IPS-20b (cell line): ENCODE data around the gene ARID3A.
A peak's percentile ranks its signal among the peaks of the same experiment; 100 is the strongest.
"Not testable (repeated sequence)": the region's sequence is repeated elsewhere in the genome, so short reads cannot be mapped to it uniquely, and the experiment has no call there.

ENCODE experiments used
- H3K27ac ChIP-seq: one replicate; pipeline ENCODE4 v1.5.1; 2013; ENCODE audit warnings: low read length
- H3K27me3 ChIP-seq: 2 replicates; pipeline ENCODE4 v1.6.1; 2013; ENCODE audit warnings: mild to moderate bottlenecking, low read length, inconsistent platforms; ENCODE audit not compliant: insufficient read depth
- H3K36me3 ChIP-seq: 2 replicates; pipeline ENCODE4 v1.6.1; 2013; ENCODE audit warnings: low read depth, mild to moderate bottlenecking, inconsistent platforms, low read length, moderate library complexity; ENCODE audit not compliant: insufficient read depth
- H3K4me1 ChIP-seq: 2 replicates; pipeline ENCODE4 v1.6.1; 2013; ENCODE audit warnings: mild to moderate bottlenecking, control low read depth, inconsistent platforms, low read length, moderate library complexity; ENCODE audit not compliant: insufficient read depth
- H3K4me3 ChIP-seq: 2 replicates; pipeline ENCODE4 v1.5.1; 2013; ENCODE audit warnings: mild to moderate bottlenecking, low read length, inconsistent platforms
- H3K9ac ChIP-seq: 2 replicates; pipeline ENCODE4 v1.6.1; 2013; ENCODE audit warnings: low read depth, mild to moderate bottlenecking, inconsistent platforms, low read length, moderate library complexity
- H3K9me3 ChIP-seq: 2 replicates; pipeline ENCODE4 v1.6.1; 2013; ENCODE audit warnings: mild to moderate bottlenecking, low read depth, low read length, inconsistent platforms; ENCODE audit not compliant: insufficient read depth

ARID3A gene

GRCh38 chr19:884420-885211 is 41.2 kb upstream of the ARID3A start:
- H3K36me3 ChIP-seq: peaks cover 64% of the 10 kb centered on the region
- H3K27ac ChIP-seq: no peak overlapping the region
- H3K9ac ChIP-seq: no peak overlapping the region

GRCh38 chr19:885536-886224 is 40.2 kb upstream of the ARID3A start:
- Histone ChIP-seq H3K36me3 (peaks cover 75% of the 10 kb centered on the region), H3K9me3 (no peaks in the 10 kb centered on the region), H3K4me1 (no peaks in the 10 kb centered on the region), H3K9ac (no peak overlapping the region), H3K27ac (no peak overlapping the region), H3K27me3 (no peaks in the 10 kb centered on the region), H3K4me3 (no peak overlapping the region)

More at GRCh38 chr19:884420-885211, 41.2 kb upstream of the ARID3A start:
- Histone ChIP-seq H3K9me3 (no peaks in the 10 kb centered on the region), H3K4me3 (no peak overlapping the region), H3K27me3 (no peaks in the 10 kb centered on the region), H3K4me1 (no peaks in the 10 kb centered on the region)

GRCh38 chr19:887072-887471 is 38.8 kb upstream of the ARID3A start:
- Histone ChIP-seq H3K9me3 (no peaks in the 10 kb centered on the region), H3K27me3 (no peaks in the 10 kb centered on the region), H3K36me3 (peaks cover 66% of the 10 kb centered on the region), H3K4me1 (no peaks in the 10 kb centered on the region), H3K9ac (no peak overlapping the region), H3K4me3 (no peak overlapping the region), H3K27ac (no peak overlapping the region)

GRCh38 chr19:887599-887998 is 38.2 kb upstream of the ARID3A start:
- Histone ChIP-seq H3K27ac (no peak overlapping the region), H3K36me3 (peaks cover 61% of the 10 kb centered on the region)

GRCh38 chr19:888581-889385 is 37.1 kb upstream of the ARID3A start:
- H3K9ac ChIP-seq: no peak overlapping the region
- H3K36me3 ChIP-seq: peaks cover 53% of the 10 kb centered on the region
- no peaks in the 10 kb centered on the region for H3K4me1 ChIP-seq
- H3K27me3 ChIP-seq: no peaks in the 10 kb centered on the region
- no peak overlapping the region for H3K4me3 ChIP-seq
- no peaks in the 10 kb centered on the region for H3K9me3 ChIP-seq
- no peak overlapping the region for H3K27ac ChIP-seq

More at GRCh38 chr19:887599-887998, 38.2 kb upstream of the ARID3A start:
- Histone ChIP-seq H3K27me3 (no peaks in the 10 kb centered on the region), H3K4me3 (no peak overlapping the region), H3K4me1 (no peaks in the 10 kb centered on the region), H3K9me3 (no peaks in the 10 kb centered on the region), H3K9ac (no peak overlapping the region)

GRCh38 chr19:889662-890295 is 36.1 kb upstream of the ARID3A start:
- no peaks in the 10 kb centered on the region for H3K27me3 ChIP-seq
- H3K9me3 ChIP-seq: no peaks in the 10 kb centered on the region
- H3K36me3 ChIP-seq: peaks cover 50% of the 10 kb centered on the region
- no peaks in the 10 kb centered on the region for H3K4me1 ChIP-seq
- no peak overlapping the region for H3K27ac ChIP-seq
- no peak overlapping the region for H3K4me3 ChIP-seq
- no peak overlapping the region for H3K9ac ChIP-seq

- H3K27ac ChIP-seq: no peak overlapping the region
- peaks cover 39% of the 10 kb centered on the region for H3K36me3 ChIP-seq
- no peak overlapping the region for H3K9ac ChIP-seq
- H3K9me3 ChIP-seq: no peaks in the 10 kb centered on the region
- no peaks in the 10 kb centered on the region for H3K4me1 ChIP-seq
- H3K27me3 ChIP-seq: no peaks in the 10 kb centered on the region
- no peak overlapping the region for H3K4me3 ChIP-seq
Observed at GRCh38 chr19:890831-891230, 35.0 kb upstream of the ARID3A start.

GRCh38 chr19:891421-892200 is 34.2 kb upstream of the ARID3A start:
- Histone ChIP-seq H3K36me3 (peaks cover 34% of the 10 kb centered on the region), H3K9ac (peak overlapping the region; percentile 76; the same call in 1 of the 2 replicates), H3K4me3 (peak overlapping the region; percentile 84; the same call in 1 of the 2 replicates)
- H3K4me1 ChIP-seq, H3K9me3 ChIP-seq, H3K27ac ChIP-seq, H3K27me3 ChIP-seq: not testable (repeated sequence)

- Histone ChIP-seq H3K4me3 (peak overlapping the region; percentile 84), H3K27ac (no peak overlapping the region), H3K9ac (peak overlapping the region; percentile 76; the same call in 1 of the 2 replicates), H3K36me3 (peaks cover 35% of the 10 kb centered on the region), H3K9me3 (no peaks in the 10 kb centered on the region), H3K27me3 (no peaks in the 10 kb centered on the region), H3K4me1 (no peaks in the 10 kb centered on the region)
Observed at GRCh38 chr19:892243-892893, 33.5 kb upstream of the ARID3A start.

GRCh38 chr19:892894-893689 is 32.7 kb upstream of the ARID3A start, which contains the start of the genes MED16 and RNU6-9:
Gene MED16 (minus strand): TSS chr19:893187. CDS start chr19:891131, 2,056 bp downstream.
Gene RNU6-9 (plus strand): TSS chr19:893484.
- peak within 1 kb of the TSS; percentile 84 for H3K4me3 ChIP-seq
- H3K36me3 ChIP-seq: peaks cover 33% of the 10 kb centered on the region

More at GRCh38 chr19:892894-893689, 32.7 kb upstream of the ARID3A start, which contains the start of the genes MED16 and RNU6-9:
- no peaks in the 10 kb centered on the region for H3K9me3 ChIP-seq
- peak within 1 kb of the TSS; percentile 76 for H3K9ac ChIP-seq
- H3K27ac ChIP-seq: peak within 1 kb of the TSS; percentile 75
- no peaks in the 10 kb centered on the region for H3K27me3 ChIP-seq
- no peaks in the 10 kb centered on the region for H3K4me1 ChIP-seq
